Uterus (tissue), 2 donors: ENCODE data around the gene IFRD2.

Experiments
- POLR2A ChIP-seq, 2 donors: fragments of 450-650 bp; IDR thresholded peaks; one replicate each; pipeline ENCODE4 v1.6.1; 2016; ENCODE audit warnings: antibody characterized with exemption in 2 of 2, mild to moderate bottlenecking in 1 of 2, moderate library complexity in 1 of 2
- TF ChIP-seq, protein P1 (sequence below), 4 experiments: fragments of 200-600 bp in 2 of 4; fragments of 450-650 bp in 2 of 4; sonication (generic) in 2 of 4; IDR thresholded peaks; one replicate each; pipeline ENCODE4 v1.5.1; 2016 to 2019; ENCODE audit warnings: antibody characterized with exemption in 4 of 4, mild to moderate bottlenecking in 2 of 4, moderate library complexity in 1 of 4

DNA sequence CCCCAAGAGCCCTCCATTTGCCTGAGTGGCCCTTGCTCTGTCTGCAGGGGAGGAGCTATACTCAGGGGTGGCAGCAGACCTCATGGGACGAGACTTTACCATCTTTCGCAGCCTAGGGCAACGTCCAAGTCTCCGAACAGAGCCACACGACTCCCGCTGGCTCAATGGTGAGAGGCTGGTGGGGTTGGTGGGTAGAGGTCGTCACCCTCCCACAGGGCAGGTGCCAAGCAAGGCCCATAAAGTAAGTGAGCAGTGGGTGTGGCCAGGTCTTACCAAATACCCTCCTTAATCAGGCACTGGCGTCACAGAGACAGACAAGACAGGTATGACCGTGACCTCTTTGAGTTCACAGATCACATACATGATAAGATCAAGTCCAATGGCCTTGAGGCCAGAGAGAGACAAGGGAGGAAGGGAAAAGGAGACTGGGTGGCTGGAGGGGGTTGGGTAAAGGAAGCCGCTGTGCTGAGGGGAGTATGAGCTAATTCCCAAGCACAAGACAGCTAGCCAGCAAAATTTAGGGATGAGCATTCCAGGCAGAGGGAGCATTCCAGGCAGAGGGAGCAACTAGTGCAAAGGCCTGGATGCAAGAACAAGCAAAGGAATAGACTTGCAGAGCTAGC lies 20.8 kb downstream of the IFRD2 start:
- TF ChIP-seq, protein P1, sequence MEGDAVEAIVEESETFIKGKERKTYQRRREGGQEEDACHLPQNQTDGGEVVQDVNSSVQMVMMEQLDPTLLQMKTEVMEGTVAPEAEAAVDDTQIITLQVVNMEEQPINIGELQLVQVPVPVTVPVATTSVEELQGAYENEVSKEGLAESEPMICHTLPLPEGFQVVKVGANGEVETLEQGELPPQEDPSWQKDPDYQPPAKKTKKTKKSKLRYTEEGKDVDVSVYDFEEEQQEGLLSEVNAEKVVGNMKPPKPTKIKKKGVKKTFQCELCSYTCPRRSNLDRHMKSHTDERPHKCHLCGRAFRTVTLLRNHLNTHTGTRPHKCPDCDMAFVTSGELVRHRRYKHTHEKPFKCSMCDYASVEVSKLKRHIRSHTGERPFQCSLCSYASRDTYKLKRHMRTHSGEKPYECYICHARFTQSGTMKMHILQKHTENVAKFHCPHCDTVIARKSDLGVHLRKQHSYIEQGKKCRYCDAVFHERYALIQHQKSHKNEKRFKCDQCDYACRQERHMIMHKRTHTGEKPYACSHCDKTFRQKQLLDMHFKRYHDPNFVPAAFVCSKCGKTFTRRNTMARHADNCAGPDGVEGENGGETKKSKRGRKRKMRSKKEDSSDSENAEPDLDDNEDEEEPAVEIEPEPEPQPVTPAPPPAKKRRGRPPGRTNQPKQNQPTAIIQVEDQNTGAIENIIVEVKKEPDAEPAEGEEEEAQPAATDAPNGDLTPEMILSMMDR (IDR thresholded peaks at IDR 0.05): no peak
- TF ChIP-seq POLR2A (IDR thresholded peaks at IDR 0.05): no peak
